SH-SY5Y (cell line): ENCODE data around the gene PGF.

Experiments
- GATA2 ChIP-seq: IDR thresholded peaks from 2 replicates; pipeline ENCODE4 v1.6.1; 2011; ENCODE audit warnings: mild to moderate bottlenecking, low read depth, low read length
- GATA3 ChIP-seq: IDR thresholded peaks from 2 replicates; pipeline ENCODE4 v1.6.1; 2011; ENCODE audit warnings: low read depth, mild to moderate bottlenecking, low read length, moderate library complexity

DNA sequence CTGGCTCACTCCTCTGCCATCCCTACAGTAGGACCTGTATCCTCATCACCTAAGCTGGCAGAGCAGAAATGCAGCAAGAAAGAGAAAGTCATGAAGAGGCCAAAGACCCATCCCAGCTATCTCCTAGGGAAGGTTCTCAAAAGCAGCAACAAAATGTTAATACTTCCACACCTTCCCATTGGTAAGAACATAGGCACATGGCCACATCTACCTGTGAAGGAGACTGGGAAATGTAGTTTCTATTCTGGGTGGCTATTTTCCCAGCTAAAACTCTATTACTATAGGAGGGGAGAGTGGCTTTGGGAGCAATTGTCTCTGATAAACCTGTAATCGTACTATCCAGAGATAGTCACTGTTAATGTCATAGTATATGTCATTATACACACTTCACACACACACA is 33.6 kb upstream of the PGF start:
- TF ChIP-seq GATA2 (no peak), GATA3 (no peak)
